ENCODE results near the gene TNNC2.

- TF ChIP-seq CTCF (IDR thresholded peaks at IDR 0.05; ENCODE audit: low read length): no peak
- no peak for TF ChIP-seq EZH2 (IDR thresholded peaks at IDR 0.05; ENCODE audit: borderline replicate concordance, low read length)
Observed at GRCh38 chr20:45851501-45851900, 24.4 kb upstream of the TNNC2 start.
